Subcutaneous abdominal adipose tissue (tissue), 5 donors: Measurements from ENCODE around the gene ABR.
"Not testable (repeated sequence)": the region's sequence is repeated elsewhere in the genome, so short reads cannot be mapped to it uniquely, and the experiment has no call there.

ENCODE experiments used
- H3K27ac ChIP-seq: one replicate; pipeline ENCODE4 v1.7.0; 2013; ENCODE audit warnings: low read depth, mild to moderate bottlenecking, inconsistent platforms, low read length, moderate library complexity
- H3K27me3 ChIP-seq, 5 donors: one replicate each; pipeline ENCODE4 v1.7.0; 2013; ENCODE audit warnings: low read length in 5 of 5, inconsistent platforms in 1 of 5; ENCODE audit not compliant: control insufficient read depth in 5 of 5, insufficient read depth in 4 of 5
- H3K36me3 ChIP-seq, 5 donors: one replicate each; pipeline ENCODE4 v1.7.0; 2013; ENCODE audit warnings: low read length in 5 of 5; ENCODE audit not compliant: control insufficient read depth in 5 of 5, insufficient read depth in 5 of 5
- H3K4me1 ChIP-seq, 5 donors: one replicate each; pipeline ENCODE4 v1.7.0; 2013; ENCODE audit warnings: low read length in 5 of 5, mild to moderate bottlenecking in 3 of 5, moderate library complexity in 1 of 5; ENCODE audit not compliant: control insufficient read depth in 5 of 5, insufficient read depth in 5 of 5
- H3K4me3 ChIP-seq, 5 donors: one replicate each; pipeline ENCODE4 v1.7.0; 2013; ENCODE audit warnings: low read length in 5 of 5, low read depth in 1 of 5
- H3K9ac ChIP-seq, 5 donors: one replicate each; pipeline ENCODE4 v1.7.0; 2013; ENCODE audit warnings: low read length in 5 of 5, mild to moderate bottlenecking in 4 of 5, moderate library complexity in 3 of 5
- H3K9me3 ChIP-seq, 5 donors: one replicate each; pipeline ENCODE4 v1.7.0; 2013; ENCODE audit warnings: low read length in 5 of 5; ENCODE audit not compliant: control insufficient read depth in 5 of 5
- donor health status: healthy.
- donor health status: healthy.
- donor health status: healthy.
- donor health status: healthy.
- donor health status: healthy.

The ABR gene

GRCh38 chr17:1123921-1124715 lies 55.7 kb downstream of the ABR start:
- peaks cover 2 to 16% (median 15%) of the 10 kb centered on the region in 5 donors for H3K4me1 ChIP-seq
- H3K9me3 ChIP-seq = peaks cover 0 to 7% (median 3%) of the 10 kb centered on the region in 5 donors
- H3K36me3 ChIP-seq = peaks cover 0 to 16% (median 11%) of the 10 kb centered on the region in 5 donors
- H3K27ac ChIP-seq = no peak overlapping the region
- peaks cover 0 to 6% (median 0%) of the 10 kb centered on the region in 5 donors for H3K27me3 ChIP-seq
- no peak overlapping the region for H3K9ac ChIP-seq
- no peak overlapping the region for H3K4me3 ChIP-seq

GRCh38 chr17:1123393-1123831 lies 56.4 kb downstream of the ABR start:
- Histone ChIP-seq H3K4me1 (peaks cover 2 to 16% (median 15%) of the 10 kb centered on the region in 5 donors), H3K36me3 (peaks cover 0 to 16% (median 10%) of the 10 kb centered on the region in 5 donors), H3K9ac (no peak overlapping the region), H3K27me3 (peaks cover 0 to 6% (median 0%) of the 10 kb centered on the region in 5 donors), H3K27ac (peak overlapping the region; percentile 22), H3K4me3 (no peak overlapping the region), H3K9me3 (peaks cover 0 to 2% (median 1%) of the 10 kb centered on the region in 5 donors)

DNA sequence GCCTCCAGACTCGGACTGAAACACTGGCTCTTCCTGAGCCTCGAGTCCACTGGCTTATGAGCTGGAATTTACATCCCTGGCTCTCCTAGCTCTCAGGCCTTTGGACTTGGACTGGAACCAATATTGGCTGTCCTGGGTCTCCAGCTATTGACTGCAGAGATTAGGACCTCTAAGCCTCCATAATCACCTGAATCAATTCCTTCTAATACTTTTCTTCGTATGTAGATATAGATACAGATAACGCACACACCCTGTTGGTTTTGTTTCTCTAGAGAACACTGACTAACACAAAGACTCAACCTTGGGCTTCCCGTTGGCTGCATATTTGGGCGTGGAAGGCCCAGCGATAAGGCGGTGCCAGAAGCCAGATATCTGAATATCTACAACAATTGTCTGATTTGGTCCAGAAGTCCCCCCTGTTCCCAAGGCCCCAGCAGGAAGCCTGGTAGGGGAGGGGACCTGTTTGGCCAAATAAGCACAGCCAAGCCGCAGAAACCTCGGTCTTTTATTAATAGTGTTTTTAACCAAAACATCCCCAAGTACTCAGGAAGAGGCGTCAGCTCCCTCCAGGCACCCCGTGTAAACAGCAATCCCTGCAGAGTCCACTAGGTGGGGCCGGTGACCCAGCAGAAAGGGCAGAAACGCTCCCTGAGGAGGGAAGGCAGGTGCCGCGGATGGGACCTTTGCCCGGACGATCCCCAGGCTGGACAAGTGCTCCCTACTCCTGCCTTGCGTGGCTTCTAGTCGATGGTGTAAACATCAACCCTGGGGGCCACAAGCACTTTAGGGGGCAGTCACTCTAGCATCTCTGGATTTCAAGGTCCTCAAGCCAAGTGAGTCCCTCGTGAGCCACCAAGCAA lies 57.0 kb downstream of the ABR start:
- Histone ChIP-seq H3K4me3 (no peak overlapping the region), H3K27ac (peak overlapping the region; percentile 22), H3K9ac (no peak overlapping the region), H3K4me1 (peaks cover 2 to 16% (median 15%) of the 10 kb centered on the region in 5 donors), H3K9me3 (no peaks in the 10 kb centered on the region), H3K36me3 (peaks cover 0 to 16% (median 8%) of the 10 kb centered on the region in 5 donors), H3K27me3 (peaks cover 0 to 6% (median 0%) of the 10 kb centered on the region in 5 donors)

DNA sequence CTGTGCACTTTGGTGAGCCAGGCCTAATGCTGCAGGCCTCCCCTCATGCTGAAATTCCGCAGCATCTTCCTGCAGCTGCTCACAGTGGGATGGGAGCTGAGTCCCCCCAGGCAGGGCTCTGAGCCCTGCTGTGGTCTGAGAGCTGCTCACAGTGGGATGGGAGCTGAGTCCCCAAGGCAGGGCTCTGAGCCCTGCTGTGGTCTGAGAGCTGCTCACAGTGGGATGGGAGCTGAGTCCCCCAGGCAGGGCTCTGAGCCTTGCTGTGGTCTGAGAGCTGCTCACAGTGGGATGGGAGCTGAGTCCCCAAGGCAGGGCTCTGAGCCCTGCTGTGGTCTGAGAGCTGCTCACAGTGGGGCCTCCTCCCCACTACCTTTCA lies 58.4 kb downstream of the ABR start:
- Histone ChIP-seq H3K4me1 (peaks cover 2 to 16% (median 15%) of the 10 kb centered on the region in 5 donors), H3K36me3 (peaks cover 0 to 16% (median 8%) of the 10 kb centered on the region in 5 donors)
- not testable (repeated sequence) for H3K27me3 ChIP-seq, H3K27ac ChIP-seq, H3K9me3 ChIP-seq, H3K4me3 ChIP-seq, H3K9ac ChIP-seq

DNA sequence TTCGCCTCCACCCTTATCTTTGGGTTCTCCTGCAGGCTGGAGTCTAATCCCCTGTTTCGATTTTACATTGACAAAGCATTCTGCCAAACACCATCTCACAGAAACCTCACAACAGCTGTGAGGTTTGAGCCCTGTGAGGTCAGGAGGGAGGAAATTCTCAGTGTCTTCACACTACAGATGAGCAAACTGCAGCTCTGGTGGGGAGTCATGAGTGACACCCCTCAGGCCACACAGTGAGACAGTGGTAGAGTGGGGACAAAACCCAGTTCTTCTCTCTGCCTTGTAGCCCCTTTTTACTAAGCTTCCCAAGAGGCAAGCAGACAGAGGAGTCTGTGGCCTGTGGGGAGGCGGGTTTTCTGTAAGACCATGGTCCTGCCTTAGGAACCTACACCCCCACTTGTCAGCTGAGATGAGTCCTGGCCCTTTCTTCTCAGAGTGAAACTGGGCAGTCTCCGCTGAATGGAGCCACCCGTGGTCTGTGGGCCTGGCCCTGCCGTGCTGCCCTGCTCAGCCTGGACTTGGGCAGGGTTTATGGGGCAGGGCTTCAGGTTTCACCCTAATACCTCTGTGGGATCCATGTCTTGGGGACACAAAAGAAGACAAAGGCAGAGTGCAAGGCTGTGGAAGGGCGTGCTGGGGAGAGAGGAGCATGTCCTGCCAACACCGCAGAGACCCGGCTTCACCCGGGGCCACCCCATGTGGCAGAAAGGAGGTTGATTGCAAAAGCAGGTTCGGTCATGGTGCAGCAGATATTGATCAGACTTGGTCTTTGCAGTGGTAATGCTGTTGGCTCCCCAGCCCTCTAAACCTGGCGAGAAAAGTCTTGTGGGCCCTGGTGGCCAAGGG lies 59.0 kb downstream of the ABR start:
- H3K27ac ChIP-seq = no peak overlapping the region
- no peak overlapping the region for H3K4me3 ChIP-seq
- H3K4me1 ChIP-seq = peaks cover 2 to 16% (median 15%) of the 10 kb centered on the region in 5 donors
- peaks cover 0 to 16% (median 8%) of the 10 kb centered on the region in 5 donors for H3K36me3 ChIP-seq
- H3K27me3 ChIP-seq = peaks cover 0 to 6% (median 0%) of the 10 kb centered on the region in 5 donors
- H3K9ac ChIP-seq = no peak overlapping the region
- H3K9me3 ChIP-seq = no peaks in the 10 kb centered on the region

DNA sequence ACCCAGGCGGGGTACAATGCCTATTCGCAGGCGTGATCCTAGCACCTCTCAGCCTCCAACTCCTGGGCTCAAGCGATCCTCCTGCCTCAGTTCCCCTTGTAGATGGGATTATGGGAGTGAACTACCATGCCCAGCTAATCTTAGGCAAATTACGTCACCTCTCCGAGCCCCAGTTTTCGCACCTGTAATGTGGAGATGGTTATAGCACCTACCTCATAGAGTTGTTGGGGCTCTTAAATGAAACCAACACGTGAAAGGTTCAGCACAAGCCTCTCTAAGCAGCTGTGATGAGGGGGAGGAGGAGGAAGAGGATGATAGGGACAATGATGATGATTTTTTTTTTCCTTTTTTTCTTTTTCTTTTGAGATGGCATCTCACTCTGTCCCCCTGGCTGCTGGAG lies 59.9 kb downstream of the ABR start:
- Histone ChIP-seq H3K36me3 (peaks cover 0 to 13% (median 7%) of the 10 kb centered on the region in 5 donors), H3K4me1 (peaks cover 5 to 23% (median 21%) of the 10 kb centered on the region in 5 donors)

GRCh38 chr17:1116602-1117001 lies 63.2 kb downstream of the ABR start:
- Histone ChIP-seq H3K4me1 (peaks cover 5 to 19% (median 13%) of the 10 kb centered on the region in 5 donors), H3K27me3 (no peaks in the 10 kb centered on the region), H3K27ac (no peak overlapping the region), H3K4me3 (no peak overlapping the region), H3K36me3 (peaks cover 0 to 8% (median 0%) of the 10 kb centered on the region in 5 donors), H3K9ac (no peak overlapping the region), H3K9me3 (no peaks in the 10 kb centered on the region)

More for the DNA sequence above, 59.9 kb downstream of the ABR start:
- peaks cover 0 to 6% (median 0%) of the 10 kb centered on the region in 5 donors for H3K27me3 ChIP-seq
- no peak overlapping the region for H3K27ac ChIP-seq
- H3K9ac ChIP-seq = no peak overlapping the region
- H3K9me3 ChIP-seq = no peaks in the 10 kb centered on the region
- H3K4me3 ChIP-seq = no peak overlapping the region

- H3K4me3 ChIP-seq = no peak overlapping the region
- no peaks in the 10 kb centered on the region for H3K9me3 ChIP-seq
- no peaks in the 10 kb centered on the region for H3K27me3 ChIP-seq
- H3K27ac ChIP-seq = no peak overlapping the region
- no peaks in the 10 kb centered on the region for H3K36me3 ChIP-seq
- H3K4me1 ChIP-seq = peaks cover 17 to 51% (median 44%) of the 10 kb centered on the region in 5 donors
- no peak overlapping the region for H3K9ac ChIP-seq
Measured at GRCh38 chr17:1112875-1113274, 66.9 kb downstream of the ABR start.

DNA sequence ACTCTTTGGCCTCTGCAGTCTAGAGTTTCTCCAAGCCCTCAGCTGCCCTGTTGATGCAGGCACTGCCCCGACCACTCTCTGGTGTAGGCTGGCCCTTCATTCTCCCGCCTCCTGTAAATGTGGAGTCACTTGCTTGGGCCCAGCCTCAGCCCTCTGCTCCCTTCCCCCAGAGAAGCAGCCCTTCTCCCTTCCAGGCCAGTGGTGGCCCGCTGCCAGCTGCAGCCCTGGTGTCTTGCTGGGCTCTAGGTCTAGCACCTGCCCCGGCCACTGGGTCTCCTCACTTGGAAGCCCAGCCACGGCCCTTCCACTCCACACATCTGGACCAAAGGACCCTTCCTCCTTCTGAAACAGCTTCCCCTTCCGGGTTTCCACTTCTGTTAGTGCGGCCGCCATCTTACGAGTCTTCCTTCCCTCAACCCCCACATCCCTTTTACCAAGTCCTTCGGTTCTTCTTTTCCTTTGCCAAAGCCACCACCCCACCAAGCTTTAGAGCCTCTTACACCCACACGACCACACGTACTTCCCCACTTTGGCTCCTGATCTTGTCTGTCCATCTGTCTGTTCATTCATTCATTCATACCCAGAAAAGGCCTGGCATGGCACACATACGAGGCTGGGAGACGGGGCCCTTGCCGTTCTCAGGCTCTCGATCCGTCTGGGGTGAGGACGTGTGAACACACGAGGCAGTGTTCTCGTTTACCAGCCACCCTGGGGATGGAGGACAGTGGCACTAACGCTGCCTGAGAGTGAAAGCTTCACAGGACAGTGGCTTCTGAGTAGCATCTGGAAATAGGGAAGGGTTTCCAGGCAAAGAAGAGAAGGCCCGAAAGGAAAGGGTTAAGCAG lies 68.0 kb downstream of the ABR start:
- Histone ChIP-seq H3K4me3 (no peak overlapping the region), H3K4me1 (peaks cover 17 to 55% (median 52%) of the 10 kb centered on the region in 5 donors), H3K9ac (peak overlapping the region in 1 of 5 donors; percentile 58), H3K9me3 (no peaks in the 10 kb centered on the region), H3K27ac (peak overlapping the region; percentile 82), H3K27me3 (no peaks in the 10 kb centered on the region), H3K36me3 (no peaks in the 10 kb centered on the region)
